Osteocyte (in vitro differentiated cells): ENCODE data around the gene SCMH1. TPM values are rescaled to one million over a fixed set of nuclear protein-coding genes. Genes with fewer than 3 reads are reported as not detected.

Experiments used
- DNase-seq: peaks from one replicate; pipeline ENCODE4 v3.0.0; 2021; ENCODE audit warnings: mixed read lengths; ENCODE audit not compliant: unreplicated experiment; ENCODE audit errors: extremely low spot score
- H3K27ac Mint-ChIP-seq: one replicate; pipeline ENCODE4 v1.8.0; 2021; ENCODE audit warnings: mild to moderate bottlenecking, mixed read lengths; ENCODE audit not compliant: unreplicated experiment
- H3K27me3 Mint-ChIP-seq: one replicate; pipeline ENCODE4 v1.8.0; 2021; ENCODE audit warnings: mixed read lengths; ENCODE audit not compliant: unreplicated experiment
- H3K36me3 Mint-ChIP-seq: one replicate; pipeline ENCODE4 v1.8.0; 2021; ENCODE audit warnings: mixed read lengths; ENCODE audit not compliant: unreplicated experiment
- H3K4me1 Mint-ChIP-seq: one replicate; pipeline ENCODE4 v1.8.0; 2021; ENCODE audit warnings: mixed read lengths; ENCODE audit not compliant: unreplicated experiment
- H3K4me3 Mint-ChIP-seq: one replicate; pipeline ENCODE4 v1.8.0; 2021; ENCODE audit warnings: mild to moderate bottlenecking, moderate library complexity, mixed read lengths; ENCODE audit not compliant: unreplicated experiment
- H3K9me3 Mint-ChIP-seq: one replicate; pipeline ENCODE4 v1.8.0; 2021; ENCODE audit warnings: mixed read lengths; ENCODE audit not compliant: unreplicated experiment
- total RNA-seq: library from RNA; stranded (reverse); gene quantifications from 2 replicates; pipeline ENCODE4 v1.2.1, GENCODE V29; 2021
- TF ChIP-seq, protein P1 (sequence below): fragments of 200-600 bp; sonication (generic); IDR thresholded peaks from 2 replicates; pipeline ENCODE4 v1.5.0; 2021; ENCODE audit warnings: antibody characterized with exemption, mild to moderate bottlenecking, moderate library complexity

SCMH1 gene
- total RNA-seq, 1 donor from 2014 or later = 37.5 TPM

DNA sequence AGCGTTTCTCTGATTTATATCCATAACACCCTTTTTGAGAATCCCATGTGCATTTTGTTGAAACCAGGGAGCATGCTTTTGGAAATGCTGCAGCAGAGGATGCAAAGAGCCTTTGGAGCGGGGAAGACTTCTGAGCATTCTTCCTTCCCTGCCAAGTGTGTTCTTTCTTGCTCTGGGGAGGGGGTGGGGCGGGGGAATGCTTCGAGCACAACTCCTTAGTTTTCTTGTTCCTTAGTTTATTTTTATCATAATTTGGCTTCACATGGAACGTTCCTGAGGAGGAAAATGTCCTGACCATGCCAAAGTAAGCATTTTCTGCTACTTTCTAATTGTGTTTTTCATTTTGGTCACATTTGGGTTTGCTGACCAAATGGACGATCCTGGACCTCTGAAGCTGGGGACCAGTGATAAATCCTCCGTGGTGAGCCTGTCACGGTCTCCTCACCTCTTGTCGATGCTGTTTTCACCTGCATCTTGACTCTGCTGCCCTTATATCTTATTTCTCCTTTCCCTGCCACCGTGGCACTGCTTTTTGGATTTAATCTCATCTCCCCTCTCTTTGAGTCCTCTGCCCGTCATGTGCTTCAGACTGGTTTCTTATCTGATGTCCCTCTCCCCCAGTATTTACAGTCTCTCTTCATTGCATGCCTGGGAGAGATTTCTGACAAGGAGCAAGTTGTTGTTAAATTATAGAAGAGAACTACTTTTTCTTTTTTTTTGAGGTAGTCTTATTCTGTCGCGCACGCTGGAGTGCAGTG, 260.2 kb downstream of the SCMH1 start:
- Mint-ChIP-seq H3K4me1 (peaks cover 36% of the 10 kb centered on the region), H3K27me3 (no peaks in the 10 kb centered on the region), H3K27ac (peak overlapping the region; percentile 46), H3K4me3 (peak overlapping the region; percentile 20), H3K36me3 (peaks cover 12% of the 10 kb centered on the region), H3K9me3 (no peaks in the 10 kb centered on the region)
- TF ChIP-seq, protein P1, sequence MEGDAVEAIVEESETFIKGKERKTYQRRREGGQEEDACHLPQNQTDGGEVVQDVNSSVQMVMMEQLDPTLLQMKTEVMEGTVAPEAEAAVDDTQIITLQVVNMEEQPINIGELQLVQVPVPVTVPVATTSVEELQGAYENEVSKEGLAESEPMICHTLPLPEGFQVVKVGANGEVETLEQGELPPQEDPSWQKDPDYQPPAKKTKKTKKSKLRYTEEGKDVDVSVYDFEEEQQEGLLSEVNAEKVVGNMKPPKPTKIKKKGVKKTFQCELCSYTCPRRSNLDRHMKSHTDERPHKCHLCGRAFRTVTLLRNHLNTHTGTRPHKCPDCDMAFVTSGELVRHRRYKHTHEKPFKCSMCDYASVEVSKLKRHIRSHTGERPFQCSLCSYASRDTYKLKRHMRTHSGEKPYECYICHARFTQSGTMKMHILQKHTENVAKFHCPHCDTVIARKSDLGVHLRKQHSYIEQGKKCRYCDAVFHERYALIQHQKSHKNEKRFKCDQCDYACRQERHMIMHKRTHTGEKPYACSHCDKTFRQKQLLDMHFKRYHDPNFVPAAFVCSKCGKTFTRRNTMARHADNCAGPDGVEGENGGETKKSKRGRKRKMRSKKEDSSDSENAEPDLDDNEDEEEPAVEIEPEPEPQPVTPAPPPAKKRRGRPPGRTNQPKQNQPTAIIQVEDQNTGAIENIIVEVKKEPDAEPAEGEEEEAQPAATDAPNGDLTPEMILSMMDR = no peak
- DNase-seq = no peak

- no peaks in the 10 kb centered on the region for H3K27me3 Mint-ChIP-seq
- no peaks in the 10 kb centered on the region for H3K9me3 Mint-ChIP-seq
- H3K4me1 Mint-ChIP-seq = peaks cover 39% of the 10 kb centered on the region
- H3K36me3 Mint-ChIP-seq = peaks cover 6% of the 10 kb centered on the region
- H3K4me3 Mint-ChIP-seq = peak overlapping the region; percentile 88
- DNase-seq = no peak
- peak overlapping the region; percentile 74 for H3K27ac Mint-ChIP-seq
- TF ChIP-seq, protein P1 = no peak
These were observed 261.5 kb downstream of the SCMH1 start for GRCh38 chr1:40980453-40981121.

DNA sequence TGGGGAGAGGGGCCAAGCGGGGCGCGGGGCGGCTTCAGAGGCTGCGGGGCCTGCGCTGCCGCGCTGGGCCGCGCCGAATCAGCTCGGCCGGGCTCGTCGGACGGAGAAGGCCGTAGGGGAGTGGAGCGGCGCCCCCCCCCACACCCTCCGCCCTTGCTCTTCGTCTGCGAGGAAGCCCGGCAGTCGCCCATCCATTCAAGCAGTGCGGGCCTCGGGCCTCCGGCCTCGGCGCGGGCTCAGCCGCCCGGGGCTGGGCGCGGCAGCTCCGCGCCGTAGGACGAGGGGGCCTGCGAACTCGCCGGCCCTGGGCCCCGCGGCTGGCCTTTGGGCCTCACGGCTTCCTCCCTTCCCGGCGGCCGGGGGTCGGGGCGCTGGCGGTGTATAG, 262.0 kb downstream of the SCMH1 start:
- Mint-ChIP-seq H3K27me3 (no peaks in the 10 kb centered on the region), H3K9me3 (no peaks in the 10 kb centered on the region), H3K4me3 (peak overlapping the region; percentile 88), H3K27ac (peak overlapping the region; percentile 74), H3K36me3 (peaks cover 6% of the 10 kb centered on the region), H3K4me1 (peaks cover 39% of the 10 kb centered on the region)
- no peak for DNase-seq
- TF ChIP-seq, protein P1 = no peak

GRCh38 chr1:40979241-40980067, 262.7 kb downstream of the SCMH1 start, which contains the start of gene CTPS1:
CTPS1 (plus strand) TSS chr1:40979696; CDS start chr1:40983291, 3,595 bp downstream.
- no peaks in the 10 kb centered on the region for H3K9me3 Mint-ChIP-seq
- no peaks in the 10 kb centered on the region for H3K27me3 Mint-ChIP-seq
- TF ChIP-seq, protein P1 = peak; percentile 40
- peak; percentile 98 for DNase-seq
- peak within 1 kb of the TSS; percentile 88 for H3K4me3 Mint-ChIP-seq
- H3K4me1 Mint-ChIP-seq = peaks cover 39% of the 10 kb centered on the region
- peaks cover 6% of the 10 kb centered on the region for H3K36me3 Mint-ChIP-seq
- peak within 1 kb of the TSS; percentile 98 for H3K27ac Mint-ChIP-seq
